Suprapubic skin (tissue), 4 donors: Measurements from ENCODE around the gene CRYBA1. TPM values are rescaled to one million over a fixed set of nuclear protein-coding genes. Genes with fewer than 3 reads are reported as not detected.
A peak's percentile ranks its signal among the peaks of the same experiment; 100 is the strongest.

Experiments used
- DNase-seq, 2 donors: peaks; one replicate each; pipeline ENCODE4 v3.0.0-alpha.2; 2019; ENCODE audit warnings: low spot score in 2 of 2
- H3K27ac ChIP-seq: fragments of 200-600 bp; sonication (generic); one replicate; pipeline ENCODE4 v1.5.1; 2019
- H3K27me3 ChIP-seq: fragments of 200-600 bp; sonication (generic); one replicate; pipeline ENCODE4 v1.5.1; 2019
- H3K36me3 ChIP-seq: fragments of 200-600 bp; sonication (generic); one replicate; pipeline ENCODE4 v1.5.1; 2019
- H3K4me1 ChIP-seq: fragments of 200-600 bp; sonication (generic); one replicate; pipeline ENCODE4 v1.5.1; 2019
- H3K4me3 ChIP-seq: fragments of 200-600 bp; sonication (generic); one replicate; pipeline ENCODE4 v1.5.1; 2019; ENCODE audit warnings: mild to moderate bottlenecking
- H3K9me3 ChIP-seq: fragments of 200-600 bp; sonication (generic); one replicate; pipeline ENCODE4 v1.5.1; 2019
- CTCF ChIP-seq, 2 donors: fragments of 200-600 bp in 1 of 2; fragments of 450-650 bp in 1 of 2; sonication (generic) in 1 of 2; IDR thresholded peaks; one replicate each; pipeline ENCODE4 v1.5.1; 2016 to 2019; ENCODE audit warnings: antibody characterized with exemption in 2 of 2, mild to moderate bottlenecking in 1 of 2, moderate library complexity in 1 of 2
- EP300 ChIP-seq: sonication (generic); formaldehyde crosslinking; IDR thresholded peaks from one replicate; pipeline ENCODE4 v1.6.1; 2017; ENCODE audit warnings: antibody characterized with exemption
- POLR2A ChIP-seq, 2 donors: fragments of 450-650 bp; IDR thresholded peaks; one replicate each; pipeline ENCODE4 v1.6.1; 2017; ENCODE audit warnings: antibody characterized with exemption in 2 of 2, mild to moderate bottlenecking in 2 of 2, moderate library complexity in 2 of 2
- POLR2AphosphoS5 ChIP-seq, 3 donors: sonication (generic); formaldehyde crosslinking; IDR thresholded peaks; one replicate each; pipeline ENCODE4 v1.6.1; 2017; ENCODE audit warnings: antibody characterized with exemption in 3 of 3
- WGBS: methylation state at CpG from one replicate; pipeline ENCODE4 v1.1.5; 2018; 5-methylcytosine and 5-hydroxymethylcytosine counted together
- total RNA-seq, 4 donors: library from RNA; depleted of rRNA; stranded (reverse); fragments of >200 nt; gene quantifications; one replicate each; pipeline ENCODE4 v1.1.0, GENCODE V29; 2016

The CRYBA1 gene
- total RNA-seq, 4 donors from 2014 or later, result not detected

- TF ChIP-seq CTCF (IDR thresholded peaks at IDR 0.05), result no peak
- TF ChIP-seq POLR2AphosphoS5 (IDR thresholded peaks at IDR 0.05), result no peak
- no peak for TF ChIP-seq POLR2A (IDR thresholded peaks at IDR 0.05)
- no peak for TF ChIP-seq EP300
- Histone ChIP-seq H3K4me3 (no peak overlapping the region), H3K4me1 (peaks cover 24% of the 10 kb centered on the region), H3K27ac (peak overlapping the region; percentile 24), H3K9me3 (no peaks in the 10 kb centered on the region), H3K27me3 (no peaks in the 10 kb centered on the region), H3K36me3 (no peaks in the 10 kb centered on the region)
- no peak for DNase-seq
- 69% methylated on average over 8 of the region's 8 CpGs for WGBS
These were observed 8.4 kb upstream of the CRYBA1 start for GRCh38 chr17:29238133-29238850.

- Histone ChIP-seq H3K4me1 (peaks cover 24% of the 10 kb centered on the region), H3K27ac (no peak overlapping the region), H3K27me3 (no peaks in the 10 kb centered on the region), H3K36me3 (no peaks in the 10 kb centered on the region), H3K4me3 (no peak overlapping the region), H3K9me3 (no peaks in the 10 kb centered on the region)
- DNase-seq, result no peak
- TF ChIP-seq POLR2A (IDR thresholded peaks at IDR 0.05) (no peak), EP300 (no peak), POLR2AphosphoS5 (IDR thresholded peaks at IDR 0.05) (no peak), CTCF (IDR thresholded peaks at IDR 0.05) (no peak)
- 57% methylated on average over 2 of the region's 2 CpGs for WGBS
These were observed 6.2 kb upstream of the CRYBA1 start for GRCh38 chr17:29240477-29240876.

- 80% methylated on average over 8 of the region's 9 CpGs for WGBS
- Histone ChIP-seq H3K4me1 (peaks cover 24% of the 10 kb centered on the region), H3K4me3 (no peak overlapping the region), H3K27ac (no peak overlapping the region), H3K27me3 (no peaks in the 10 kb centered on the region), H3K9me3 (no peaks in the 10 kb centered on the region), H3K36me3 (no peaks in the 10 kb centered on the region)
- TF ChIP-seq EP300 (no peak), CTCF (IDR thresholded peaks at IDR 0.05) (no peak), POLR2AphosphoS5 (IDR thresholded peaks at IDR 0.05) (no peak), POLR2A (IDR thresholded peaks at IDR 0.05) (no peak)
- DNase-seq, result no peak
These were observed 5.4 kb upstream of the CRYBA1 start for GRCh38 chr17:29240968-29241963.

GRCh38 chr17:29242051-29242450 lies 4.6 kb upstream of the CRYBA1 start:
- TF ChIP-seq EP300 (no peak), CTCF (IDR thresholded peaks at IDR 0.05) (no peak), POLR2AphosphoS5 (IDR thresholded peaks at IDR 0.05) (no peak), POLR2A (IDR thresholded peaks at IDR 0.05) (no peak)
- H3K9me3 ChIP-seq, result no peaks in the 10 kb centered on the region
- H3K4me1 ChIP-seq, result peaks cover 24% of the 10 kb centered on the region
- no peak overlapping the region for H3K4me3 ChIP-seq
- WGBS, result 100% methylated on average over 1 of the region's 1 CpG
- H3K27ac ChIP-seq, result no peak overlapping the region
- no peaks in the 10 kb centered on the region for H3K27me3 ChIP-seq
- DNase-seq, result no peak
- H3K36me3 ChIP-seq, result no peaks in the 10 kb centered on the region

GRCh38 chr17:29242790-29243189 lies 3.9 kb upstream of the CRYBA1 start:
- Histone ChIP-seq H3K9me3 (no peaks in the 10 kb centered on the region), H3K4me1 (peaks cover 23% of the 10 kb centered on the region), H3K27ac (no peak overlapping the region), H3K36me3 (no peaks in the 10 kb centered on the region), H3K27me3 (no peaks in the 10 kb centered on the region), H3K4me3 (no peak overlapping the region)
- WGBS, result 98% methylated on average over 6 of the region's 6 CpGs
- TF ChIP-seq POLR2AphosphoS5 (IDR thresholded peaks at IDR 0.05) (no peak), POLR2A (IDR thresholded peaks at IDR 0.05) (no peak), CTCF (IDR thresholded peaks at IDR 0.05) (no peak), EP300 (no peak)
- DNase-seq, result no peak
